ENCODE measurements around the gene C2CD4D. TPM values are rescaled to one million over a fixed set of nuclear protein-coding genes. Genes with fewer than 3 reads are reported as not detected.

The C2CD4D gene
- total and polyA plus RNA-seq, 12 donors = 0.04 TPM; not detected in 11

- H3K9me3 ChIP-seq = no peaks in the 10 kb centered on the region
- peaks cover 13 to 44% (median 36%) of the 10 kb centered on the region in 7 donors for H3K27me3 ChIP-seq
- H3K36me3 ChIP-seq = no peaks in the 10 kb centered on the region
- H3K4me1 ChIP-seq = peaks cover 6 to 43% (median 26%) of the 10 kb centered on the region in 9 donors
- DNase-seq (no peak), ATAC-seq (no peak)
- WGBS, 2 donors = 94 to 96% methylated on average over 7 of the region's 7 CpGs
- intact Hi-C loops (cut with DNase I) = loop anchor here in 7 of 10 donors (5.0 to 10.0 kb wide), 9 partner anchors 141 to 391 kb away; partner anchors contain the start of gene POGZ (in 1 of the 7)
- H3K27ac ChIP-seq = no peak overlapping the region
- H3K4me3 ChIP-seq = no peak overlapping the region
- TF ChIP-seq CTCF (IDR thresholded peaks at IDR 0.05) = no peak
These were observed 4.0 kb downstream of the C2CD4D start for GRCh38 chr1:151835596-151835995.

- Histone ChIP-seq H3K36me3 (no peaks in the 10 kb centered on the region), H3K27me3 (peaks cover 13 to 30% (median 22%) of the 10 kb centered on the region in 7 donors), H3K27ac (no peak overlapping the region), H3K4me1 (peaks cover 6 to 43% (median 24%) of the 10 kb centered on the region in 9 donors), H3K4me3 (no peak overlapping the region), H3K9me3 (no peaks in the 10 kb centered on the region)
- DNase-seq = no peak
- intact Hi-C loops (cut with DNase I) = loop anchor here in 5 of 10 donors (5.0 to 10.0 kb wide), 7 partner anchors 97 to 389 kb away; partner anchors contain the start of gene POGZ (in 1 of the 5)
- 60 to 74% methylated on average over 3 of the region's 3 CpGs for WGBS, 2 donors
- ATAC-seq = no peak
- TF ChIP-seq CTCF (IDR thresholded peaks at IDR 0.05) = no peak
These were observed 5.4 kb downstream of the C2CD4D start for GRCh38 chr1:151834239-151834638.

- peaks cover 5 to 21% (median 13%) of the 10 kb centered on the region in 7 donors for H3K27me3 ChIP-seq
- no peak for ATAC-seq
- no peak for TF ChIP-seq CTCF (IDR thresholded peaks at IDR 0.05)
- no peaks in the 10 kb centered on the region for H3K9me3 ChIP-seq
- H3K4me3 ChIP-seq = no peak overlapping the region
- intact Hi-C loops (cut with DNase I) = loop anchor here in 5 of 10 donors (5.0 to 10.0 kb wide), 7 partner anchors 96 to 389 kb away; partner anchors contain the start of gene POGZ (in 1 of the 5)
- no peaks in the 10 kb centered on the region for H3K36me3 ChIP-seq
- peak overlapping the region in 1 of 10 donors; percentile 18 for H3K27ac ChIP-seq
- WGBS, 2 donors = 79 to 80% methylated on average over 8 of the region's 8 CpGs
- H3K4me1 ChIP-seq = peaks cover under 1 to 44% (median 20%) of the 10 kb centered on the region in 9 donors
- DNase-seq = no peak
These were observed 6.3 kb downstream of the C2CD4D start for GRCh38 chr1:151833172-151833900.

GRCh38 chr1:151832318-151832980 lies 7.2 kb downstream of the C2CD4D start:
- no peak overlapping the region for H3K4me3 ChIP-seq
- ATAC-seq (peak; percentile 48 to 89 (median 84)), DNase-seq (peak; percentile 75 to 80)
- no peaks in the 10 kb centered on the region for H3K36me3 ChIP-seq
- 45 to 58% methylated on average over 10 of the region's 10 CpGs for WGBS, 2 donors
- peak overlapping the region in 9 of 10 donors; percentile 14 to 74 (median 54) for H3K27ac ChIP-seq
- no peaks in the 10 kb centered on the region for H3K9me3 ChIP-seq
- intact Hi-C loops (cut with DNase I) = loop anchor here in 5 of 10 donors (5.0 to 10.0 kb wide), 7 partner anchors 95 to 388 kb away; partner anchors contain the start of gene POGZ (in 1 of the 5)
- peaks cover 0 to 43% (median 18%) of the 10 kb centered on the region in 9 donors for H3K4me1 ChIP-seq
- H3K27me3 ChIP-seq = peaks cover 0 to 12% (median 5%) of the 10 kb centered on the region in 7 donors
- no peak for TF ChIP-seq CTCF (IDR thresholded peaks at IDR 0.05)
